ENCODE measurements around the gene SYCN. TPM values are rescaled to one million over a fixed set of nuclear protein-coding genes. Genes with fewer than 3 reads are reported as not detected.

The SYCN gene
- total RNA-seq, 3 donors from 2014 or later (not counting 1 experiment from before 2014, with no cell fraction given): not detected

- Mint-ChIP-seq H3K4me3 (peak within 1 kb of the TSS; percentile 55), H3K36me3 (no peaks in the 10 kb centered on the region), H3K27ac (no peak within 1 kb of the TSS), H3K9me3 (no peaks in the 10 kb centered on the region), H3K4me1 (peaks cover 6 to 21% of the 10 kb centered on the region in 2 donors), H3K27me3 (ENCODE audit: low read depth in 2 of 2) (peaks cover 33 to 40% of the 10 kb centered on the region in 2 donors)
- no peak within 1 kb of the TSS for H3K4me3 ChIP-seq (ENCODE audit: low read length)
- peaks cover 20% of the 10 kb centered on the region for H3K4me1 ChIP-seq (ENCODE audit: control insufficient read depth, insufficient read depth, low read length)
- DNase-seq (no peak), ATAC-seq (peak in 2 of 3 donors; percentile 18 to 52)
- no peak for TF ChIP-seq CTCF (IDR thresholded peaks at IDR 0.05)
- H3K27ac ChIP-seq (ENCODE audit: low read length): no peak within 1 kb of the TSS
- no peaks in the 10 kb centered on the region for H3K9me3 ChIP-seq (ENCODE audit: control insufficient read depth, insufficient read depth, low read length)
- H3K27me3 ChIP-seq (ENCODE audit: control insufficient read depth, insufficient read depth, low read length): peaks cover 33% of the 10 kb centered on the region
- no peaks in the 10 kb centered on the region for H3K36me3 ChIP-seq (ENCODE audit: control insufficient read depth, insufficient read depth, low read length)
- 3% methylated on average over 50 of the region's 51 CpGs for WGBS (ENCODE audit: insufficient coverage)
- intact Hi-C loops (cut with micrococcal nuclease): no loop called here
These were observed 7.1 kb downstream of the SYCN start, which contains the start of gene NCCRP1 for GRCh38 chr19:39196860-39197562. Gene NCCRP1, plus strand, starts transcription at chr19:39196964. Its CDS starts 19 bp downstream, at chr19:39196983.

GRCh38 chr19:39196320-39196719, 7.7 kb downstream of the SYCN start:
- Histone ChIP-seq H3K4me3 (ENCODE audit: low read length) (no peak overlapping the region), H3K27me3 (ENCODE audit: control insufficient read depth, insufficient read depth, low read length) (peaks cover 27% of the 10 kb centered on the region), H3K36me3 (ENCODE audit: control insufficient read depth, insufficient read depth, low read length) (no peaks in the 10 kb centered on the region), H3K4me1 (ENCODE audit: control insufficient read depth, insufficient read depth, low read length) (peaks cover 20% of the 10 kb centered on the region), H3K27ac (ENCODE audit: low read length) (no peak overlapping the region), H3K9me3 (ENCODE audit: control insufficient read depth, insufficient read depth, low read length) (no peaks in the 10 kb centered on the region)
- no peak for TF ChIP-seq CTCF (IDR thresholded peaks at IDR 0.05)
- peaks cover 6 to 21% of the 10 kb centered on the region in 2 donors for H3K4me1 Mint-ChIP-seq
- no peaks in the 10 kb centered on the region for H3K36me3 Mint-ChIP-seq
- peaks cover 27 to 33% of the 10 kb centered on the region in 2 donors for H3K27me3 Mint-ChIP-seq (ENCODE audit: low read depth in 2 of 2)
- H3K9me3 Mint-ChIP-seq: no peaks in the 10 kb centered on the region
- no peak overlapping the region for H3K27ac Mint-ChIP-seq
- ATAC-seq: no peak
- intact Hi-C loops (cut with micrococcal nuclease): no loop called here
- H3K4me3 Mint-ChIP-seq: no peak overlapping the region
- no peak for DNase-seq
- whole genome bisulfite sequencing (ENCODE audit: insufficient coverage): 21% methylated on average over 7 of the region's 7 CpGs

- H3K9me3 ChIP-seq (ENCODE audit: control insufficient read depth, insufficient read depth, low read length): no peaks in the 10 kb centered on the region
- intact Hi-C loops (cut with micrococcal nuclease): no loop called here
- H3K27me3 ChIP-seq (ENCODE audit: control insufficient read depth, insufficient read depth, low read length): peaks cover 27% of the 10 kb centered on the region
- H3K9me3 Mint-ChIP-seq: no peaks in the 10 kb centered on the region
- WGBS (ENCODE audit: insufficient coverage): 35% methylated on average over 9 of the region's 9 CpGs
- H3K36me3 Mint-ChIP-seq: no peaks in the 10 kb centered on the region
- no peak overlapping the region for H3K27ac ChIP-seq (ENCODE audit: low read length)
- DNase-seq: peak in 1 of 2 donors; percentile 29
- peaks cover 6 to 21% of the 10 kb centered on the region in 2 donors for H3K4me1 Mint-ChIP-seq
- no peak for TF ChIP-seq CTCF (IDR thresholded peaks at IDR 0.05)
- no peaks in the 10 kb centered on the region for H3K36me3 ChIP-seq (ENCODE audit: control insufficient read depth, insufficient read depth, low read length)
- H3K27ac Mint-ChIP-seq: no peak overlapping the region
- no peak overlapping the region for H3K4me3 Mint-ChIP-seq
- H3K4me1 ChIP-seq (ENCODE audit: control insufficient read depth, insufficient read depth, low read length): peaks cover 20% of the 10 kb centered on the region
- H3K27me3 Mint-ChIP-seq (ENCODE audit: low read depth in 2 of 2): peaks cover 22 to 28% of the 10 kb centered on the region in 2 donors
- H3K4me3 ChIP-seq (ENCODE audit: low read length): no peak overlapping the region
- no peak for ATAC-seq
These were observed 8.3 kb downstream of the SYCN start for GRCh38 chr19:39195755-39196154.

All from natural killer cell (primary cell).